HG03066 (cell line): ENCODE data around the gene PTRHD1.

Source experiments
- ATAC-seq: cut with Tn5 transposase; IDR thresholded peaks from one replicate; pipeline ENCODE4 v1.9.1; 2021; ENCODE audit warnings: low read depth; ENCODE audit not compliant: unreplicated experiment

PTRHD1 gene

GRCh38 chr2:24763843-24764242, 29.3 kb downstream of the PTRHD1 start:
- no peak for ATAC-seq

- ATAC-seq: no peak
Observed at GRCh38 chr2:24762518-24762917, 30.7 kb downstream of the PTRHD1 start.

GRCh38 chr2:24761866-24762265, 31.3 kb downstream of the PTRHD1 start:
- no peak for ATAC-seq

GRCh38 chr2:24756789-24757188, 36.4 kb downstream of the PTRHD1 start:
- no peak for ATAC-seq

- ATAC-seq: no peak
Observed at GRCh38 chr2:24754985-24755705, 38.0 kb downstream of the PTRHD1 start.

- ATAC-seq: no peak
Observed at GRCh38 chr2:24749069-24749691, 44.0 kb downstream of the PTRHD1 start.

- no peak for ATAC-seq
Observed at GRCh38 chr2:24747299-24747698, 45.9 kb downstream of the PTRHD1 start.

- ATAC-seq: no peak
Observed at GRCh38 chr2:24745825-24746224, 47.4 kb downstream of the PTRHD1 start.

- ATAC-seq: no peak
Observed at GRCh38 chr2:24744356-24744755, 48.8 kb downstream of the PTRHD1 start.

- ATAC-seq: no peak
Observed at GRCh38 chr2:24743924-24744323, 49.3 kb downstream of the PTRHD1 start.

GRCh38 chr2:24742730-24743129, 50.5 kb downstream of the PTRHD1 start:
- ATAC-seq: no peak

GRCh38 chr2:24740142-24740541, 53.0 kb downstream of the PTRHD1 start:
- ATAC-seq: no peak
